Stimulated activated effector memory CD8-positive, alpha-beta T cell treated with anti-CD3 and anti-CD28 coated beads, Interleukin-12 subunit alpha, Interleukin-12 subunit beta, amount 100 ng/mL, for 72 hours (primary cell): ENCODE results near the gene ERVV-1.

Experiments
- ATAC-seq: fragments of 150-1000 bp; cut with Tn5 transposase; 2 replicates; pipeline ENCODE4 v1.10.0; 2021
- DNase-seq, 2 donors: peaks; one replicate each; pipeline ENCODE4 v3.0.0; 2021 to 2022; ENCODE audit warnings: low spot score in 2 of 2
- H3K27ac Mint-ChIP-seq: one replicate; pipeline ENCODE4 v1.8.0; 2022; ENCODE audit warnings: mild to moderate bottlenecking, mixed read lengths
- H3K36me3 Mint-ChIP-seq: one replicate; pipeline ENCODE4 v1.8.0; 2022; ENCODE audit warnings: mild to moderate bottlenecking, mixed read lengths
- H3K4me1 Mint-ChIP-seq: one replicate; pipeline ENCODE4 v1.8.0; 2022; ENCODE audit warnings: mixed read lengths
- H3K4me3 Mint-ChIP-seq: one replicate; pipeline ENCODE4 v1.8.0; 2022; ENCODE audit warnings: mild to moderate bottlenecking, mixed read lengths
- H3K9me3 Mint-ChIP-seq: one replicate; pipeline ENCODE4 v1.8.0; 2022; ENCODE audit warnings: mixed read lengths

The ERVV-1 gene

DNA sequence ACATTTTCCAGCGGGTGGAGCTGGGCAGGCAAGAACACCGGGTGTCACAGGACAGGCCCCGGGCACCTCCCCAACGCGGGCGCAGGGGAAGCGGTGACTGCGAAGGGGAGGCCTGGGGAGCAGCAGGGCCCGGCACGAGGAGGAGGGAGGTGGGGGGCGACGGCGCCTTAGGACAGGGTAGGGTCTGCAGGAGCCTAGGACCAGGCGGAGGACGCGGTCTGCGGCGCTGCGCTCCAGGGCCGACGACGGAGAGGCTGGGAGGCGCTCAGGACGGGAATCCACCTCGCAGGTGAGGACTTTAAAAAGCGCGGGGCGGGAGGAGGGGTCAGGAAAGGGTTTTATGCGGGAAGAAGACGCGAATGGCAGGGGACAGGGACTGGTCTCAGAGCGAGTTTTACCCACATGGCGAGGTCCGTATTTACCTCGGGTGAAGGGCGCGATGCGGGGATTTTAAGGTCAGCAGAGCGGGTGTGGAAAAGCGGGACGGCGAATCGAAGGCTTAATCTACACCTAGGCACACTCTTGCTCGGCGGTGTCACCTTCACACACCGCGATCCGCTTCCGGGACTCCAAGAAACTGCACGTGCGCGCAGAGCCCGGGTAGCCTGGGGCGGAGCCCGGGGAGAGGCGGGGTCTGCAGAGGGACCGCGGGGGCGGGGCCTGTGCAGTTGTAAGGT is 44.3 kb downstream of the ERVV-1 start:
- Mint-ChIP-seq H3K36me3 (peaks cover 8% of the 10 kb centered on the region), H3K4me3 (no peak overlapping the region), H3K27ac (no peak overlapping the region), H3K9me3 (peaks cover 16% of the 10 kb centered on the region), H3K4me1 (no peaks in the 10 kb centered on the region)
- ATAC-seq: no peak
- no peak for DNase-seq
